Measurements from ENCODE around the gene SFXN4.
"Not testable (repeated sequence)": the region's sequence is repeated elsewhere in the genome, so short reads cannot be mapped to it uniquely, and the experiment has no call there.

Gene SFXN4

DNA sequence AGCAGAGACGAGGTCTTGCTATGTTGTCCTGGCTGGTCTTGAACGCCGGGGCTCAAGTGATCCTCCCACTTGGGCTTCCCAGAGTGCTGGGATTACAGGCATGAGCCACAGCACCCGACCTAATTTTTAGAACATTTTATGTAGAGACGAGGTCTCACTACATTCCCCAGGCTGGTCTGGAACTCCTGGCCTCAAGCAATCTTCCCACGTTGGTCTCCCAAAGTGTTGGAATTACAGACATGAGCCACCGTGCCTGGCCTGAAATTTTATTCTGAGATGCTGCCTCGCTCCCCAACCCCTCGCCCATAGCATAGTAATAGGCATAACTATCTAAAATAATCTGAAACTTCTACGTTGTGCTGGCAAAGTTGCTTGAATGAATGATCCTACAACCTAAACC, 21.9 kb downstream of the SFXN4 start:
- DNase-seq (ENCODE audit: low read depth), result no peak
- no peak overlapping the region for H3K4me3 ChIP-seq (ENCODE audit: low read length)
- TF ChIP-seq, protein P1, sequence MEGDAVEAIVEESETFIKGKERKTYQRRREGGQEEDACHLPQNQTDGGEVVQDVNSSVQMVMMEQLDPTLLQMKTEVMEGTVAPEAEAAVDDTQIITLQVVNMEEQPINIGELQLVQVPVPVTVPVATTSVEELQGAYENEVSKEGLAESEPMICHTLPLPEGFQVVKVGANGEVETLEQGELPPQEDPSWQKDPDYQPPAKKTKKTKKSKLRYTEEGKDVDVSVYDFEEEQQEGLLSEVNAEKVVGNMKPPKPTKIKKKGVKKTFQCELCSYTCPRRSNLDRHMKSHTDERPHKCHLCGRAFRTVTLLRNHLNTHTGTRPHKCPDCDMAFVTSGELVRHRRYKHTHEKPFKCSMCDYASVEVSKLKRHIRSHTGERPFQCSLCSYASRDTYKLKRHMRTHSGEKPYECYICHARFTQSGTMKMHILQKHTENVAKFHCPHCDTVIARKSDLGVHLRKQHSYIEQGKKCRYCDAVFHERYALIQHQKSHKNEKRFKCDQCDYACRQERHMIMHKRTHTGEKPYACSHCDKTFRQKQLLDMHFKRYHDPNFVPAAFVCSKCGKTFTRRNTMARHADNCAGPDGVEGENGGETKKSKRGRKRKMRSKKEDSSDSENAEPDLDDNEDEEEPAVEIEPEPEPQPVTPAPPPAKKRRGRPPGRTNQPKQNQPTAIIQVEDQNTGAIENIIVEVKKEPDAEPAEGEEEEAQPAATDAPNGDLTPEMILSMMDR (conservative IDR thresholded peaks at IDR 0.05; ENCODE audit: low read length), result no peak

DNA sequence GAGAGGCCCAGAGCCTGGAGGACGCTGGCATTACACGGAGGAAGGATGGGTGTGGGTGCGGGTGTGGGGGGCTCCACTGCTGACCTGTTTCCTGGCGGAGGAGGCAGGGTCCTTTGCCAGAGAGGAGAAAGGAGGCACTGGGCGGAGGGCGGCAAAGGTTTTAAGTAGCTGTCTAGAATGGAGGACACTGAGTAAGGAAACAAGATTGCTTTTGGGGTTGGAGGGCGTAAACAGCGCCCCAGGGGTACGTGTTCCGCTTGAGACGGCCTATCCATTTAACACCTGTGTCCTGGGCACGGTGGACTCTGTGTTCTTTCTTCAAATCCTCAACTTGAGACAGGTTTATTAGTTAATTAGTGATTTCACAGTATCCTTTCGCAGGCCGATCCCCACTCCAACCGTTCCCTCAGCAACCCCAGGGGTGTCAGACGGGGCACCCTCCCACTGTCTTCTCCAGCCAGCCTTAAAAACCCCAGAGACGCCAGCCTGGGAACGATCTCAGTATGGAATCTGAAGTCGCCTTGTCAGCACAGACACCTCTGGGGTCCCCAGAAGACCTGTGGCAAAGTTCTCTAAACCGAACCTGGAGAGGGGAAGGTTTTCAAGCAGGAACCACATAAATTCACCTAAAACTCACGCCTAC, 24.8 kb downstream of the SFXN4 start:
- no peak for DNase-seq (ENCODE audit: low read depth)
- no peak overlapping the region for H3K4me3 ChIP-seq (ENCODE audit: low read length)
- TF ChIP-seq, protein P1 (conservative IDR thresholded peaks at IDR 0.05; ENCODE audit: low read length), result no peak

DNA sequence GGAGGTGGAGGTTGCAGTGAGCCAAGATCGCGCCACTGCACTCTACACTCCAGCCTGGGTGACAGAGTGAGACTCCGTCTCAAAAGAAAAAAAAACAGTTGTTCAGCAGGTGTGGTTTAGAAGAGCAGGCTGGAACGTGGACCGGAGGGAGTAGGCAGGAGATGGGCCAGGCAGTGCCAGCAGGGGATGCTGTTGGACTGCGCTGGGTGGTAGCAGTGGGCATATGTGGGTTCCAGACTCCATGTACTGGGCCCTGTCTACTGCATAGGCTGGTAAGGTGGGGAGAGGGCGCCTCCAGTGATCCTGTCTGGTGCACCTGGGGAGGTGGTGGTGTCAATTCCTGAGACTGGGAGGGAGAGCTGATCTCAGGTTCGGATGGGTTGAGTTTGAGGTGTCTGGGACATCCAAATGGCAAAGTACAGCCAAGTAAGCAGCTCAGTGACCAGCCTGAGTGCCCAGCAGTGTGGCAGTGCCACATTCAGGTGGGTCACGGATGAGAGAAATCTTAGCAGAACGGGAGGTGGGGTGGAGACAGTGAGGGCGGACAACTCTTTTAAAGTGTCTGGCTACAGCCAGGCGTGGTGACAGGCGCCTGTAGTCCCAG, 25.9 kb downstream of the SFXN4 start:
- H3K4me3 ChIP-seq (ENCODE audit: low read length), result no peak overlapping the region
- TF ChIP-seq, protein P1 (conservative IDR thresholded peaks at IDR 0.05; ENCODE audit: low read length), result peak; percentile 60
- DNase-seq (ENCODE audit: low read depth), result peak; percentile 31

DNA sequence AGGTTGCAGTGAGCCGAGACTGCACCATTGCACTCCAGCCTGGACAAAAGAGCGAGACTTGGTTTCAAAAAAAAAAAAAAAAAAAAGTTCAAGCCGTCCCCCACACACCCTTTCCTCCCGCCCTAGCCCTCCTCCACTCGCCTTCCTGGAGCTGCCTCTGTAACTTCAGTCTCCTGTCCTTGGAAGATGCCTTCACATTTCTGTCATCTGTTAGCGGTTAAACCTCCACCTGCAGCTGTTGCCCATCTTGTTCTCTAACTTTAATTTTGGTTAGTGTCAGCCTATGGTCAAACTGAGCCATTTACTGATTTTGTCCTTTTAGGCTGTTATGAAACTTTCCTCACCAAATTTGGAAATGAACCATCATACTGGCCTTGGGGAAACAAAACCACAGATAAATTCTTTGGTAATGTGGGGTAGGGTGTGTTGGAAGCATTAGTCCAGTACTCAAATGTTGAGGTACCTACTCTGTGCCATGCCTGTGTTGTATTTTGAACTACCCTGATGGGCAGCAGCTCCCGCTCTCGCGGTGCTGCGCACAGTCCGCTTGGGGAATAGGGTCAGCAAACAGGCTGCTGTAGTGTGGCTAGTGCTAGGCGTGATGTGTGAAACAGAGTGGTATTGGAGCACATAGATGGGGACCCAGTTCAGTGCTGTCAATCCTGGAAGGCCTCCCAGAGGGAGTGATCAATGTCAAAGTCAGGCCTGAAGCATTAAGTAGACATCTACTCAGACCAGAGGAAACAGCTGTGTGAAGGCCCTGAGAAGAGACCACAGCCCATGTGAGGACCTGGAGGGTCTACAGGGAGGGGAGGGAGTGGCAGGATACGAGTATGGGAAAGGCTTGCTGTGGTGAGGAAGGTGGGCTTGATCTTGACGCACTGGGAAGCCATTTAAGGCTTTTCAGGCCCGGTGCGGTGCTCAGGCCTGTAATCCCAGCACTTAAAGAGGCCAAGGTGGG, 26.9 kb downstream of the SFXN4 start:
- no peak overlapping the region for H3K4me3 ChIP-seq (ENCODE audit: low read length)
- peak; percentile 62 for DNase-seq (ENCODE audit: low read depth)
- TF ChIP-seq, protein P1 (conservative IDR thresholded peaks at IDR 0.05; ENCODE audit: low read length), result no peak

DNA sequence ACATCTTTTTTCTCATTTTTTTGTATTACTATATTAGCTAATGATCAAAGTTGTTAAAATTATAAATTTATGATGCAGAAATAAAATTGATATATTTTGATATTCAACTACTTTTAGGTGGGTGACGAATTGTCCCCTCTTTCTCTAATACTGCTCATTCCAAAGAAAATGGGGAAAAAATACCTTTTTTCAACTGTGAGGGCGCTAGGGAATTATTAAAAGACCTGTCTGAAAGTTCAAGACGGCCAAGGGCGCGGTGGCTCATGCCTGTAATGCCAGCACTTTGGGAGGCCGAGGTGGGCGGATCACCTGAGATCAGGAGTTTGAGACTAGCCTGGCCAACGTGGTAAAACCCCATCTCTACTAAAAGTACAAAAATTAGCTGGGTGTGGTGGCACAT, 27.6 kb downstream of the SFXN4 start:
- not testable (repeated sequence) for DNase-seq (ENCODE audit: low read depth)

DNA sequence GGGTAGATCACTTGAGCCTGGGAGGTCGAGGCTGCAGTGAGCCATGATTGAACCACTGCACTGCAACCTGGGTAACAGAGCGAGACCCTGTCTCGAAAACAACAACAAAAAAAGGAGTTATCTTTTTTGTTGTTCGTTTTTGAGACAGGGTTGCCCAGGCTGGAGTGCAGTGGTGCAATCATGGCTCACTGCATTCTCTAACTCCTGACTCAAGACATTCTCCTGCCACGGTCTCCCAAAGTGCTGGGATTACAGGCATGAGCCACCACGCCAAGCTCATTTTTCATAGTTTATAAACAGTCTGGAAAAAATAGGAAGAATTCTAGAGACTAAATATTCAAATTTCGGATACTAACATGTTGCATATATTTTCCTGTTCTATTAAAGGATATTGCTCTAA, 29.4 kb downstream of the SFXN4 start:
- TF ChIP-seq, protein P1 (conservative IDR thresholded peaks at IDR 0.05; ENCODE audit: low read length), result no peak
- DNase-seq (ENCODE audit: low read depth), result peak; percentile 67
- no peak overlapping the region for H3K4me3 ChIP-seq (ENCODE audit: low read length)

More for the DNA sequence above, 27.6 kb downstream of the SFXN4 start:
- H3K4me3 ChIP-seq (ENCODE audit: low read length), result not testable (repeated sequence)

DNA sequence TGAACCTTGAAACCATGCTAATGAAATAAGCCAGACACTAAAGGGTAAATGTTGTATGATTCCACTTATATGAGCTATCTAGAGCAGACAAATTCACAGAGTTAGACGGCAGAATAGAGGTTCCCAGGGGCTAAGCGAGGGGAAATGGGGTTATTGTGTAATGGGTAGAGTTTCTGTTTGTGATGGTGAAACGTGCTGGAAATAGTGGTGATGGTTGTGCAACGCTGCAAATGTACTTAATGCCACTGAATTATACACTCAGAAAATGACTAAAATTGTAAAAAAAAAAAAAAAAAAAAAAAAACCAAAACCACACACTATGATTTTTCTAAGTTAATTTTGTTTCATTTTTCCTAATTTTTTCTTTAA, 30.0 kb downstream of the SFXN4 start:
- peak; percentile 88 for DNase-seq (ENCODE audit: low read depth)
- no peak overlapping the region for H3K4me3 ChIP-seq (ENCODE audit: low read length)
- TF ChIP-seq, protein P1 (conservative IDR thresholded peaks at IDR 0.05; ENCODE audit: low read length), result no peak

Measured in AG10803 (cell line).